SK-N-MC (cell line): ENCODE measurements around the gene CDC27.

ENCODE experiments used
- EZH2 ChIP-seq: fragments of 200-600 bp; sonication (generic); IDR thresholded peaks from one replicate; pipeline ENCODE4 v1.6.1; 2017; ENCODE audit warnings: antibody characterized with exemption
- FOXP2 ChIP-seq: optimal IDR thresholded peaks from 2 replicates; pipeline ENCODE3; 2011; ENCODE audit warnings: mild to moderate bottlenecking, moderate library complexity; ENCODE audit not compliant: insufficient read depth; ENCODE audit errors: extremely low read length, control extremely low read depth
- POLR2AphosphoS5 ChIP-seq: IDR thresholded peaks from 2 replicates; pipeline ENCODE4 v1.6.1; 2012; ENCODE audit warnings: mild to moderate bottlenecking, low read depth, low read length, borderline replicate concordance

GRCh38 chr17:47119746-47120520 is 69.2 kb downstream of the CDC27 start:
- TF ChIP-seq POLR2AphosphoS5, result no peak
- TF ChIP-seq FOXP2, result no peak
- no peak for TF ChIP-seq EZH2
